EH (cell line): ENCODE results near the gene DDX4.
"Not testable (repeated sequence)": the region's sequence is repeated elsewhere in the genome, so short reads cannot be mapped to it uniquely, and the experiment has no call there.

Experiments
- DNase-seq: peaks from one replicate; pipeline ENCODE4 v3.0.0-alpha.2; 2015; ENCODE audit warnings: low read depth

The DDX4 gene

DNA sequence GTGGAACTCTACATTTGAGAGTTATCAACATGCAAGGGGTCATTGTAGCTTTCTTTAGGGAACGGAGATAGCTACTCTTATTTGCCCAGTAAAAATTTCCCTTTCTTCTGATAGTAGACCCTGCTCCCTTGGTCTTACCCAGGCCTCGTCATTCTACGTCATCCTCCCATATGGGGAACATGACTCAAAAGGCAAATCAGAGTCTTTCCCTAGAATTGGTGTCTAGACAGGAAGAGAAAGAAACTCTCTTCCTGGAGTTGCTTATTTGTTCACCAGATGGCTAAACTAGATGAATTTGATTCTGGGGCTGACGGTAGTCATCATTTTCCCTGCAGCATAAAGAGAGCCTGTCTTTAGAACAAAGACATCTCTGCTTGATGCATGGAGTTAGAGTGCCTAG, 13.6 kb upstream of the DDX4 start:
- no peak for DNase-seq

DNA sequence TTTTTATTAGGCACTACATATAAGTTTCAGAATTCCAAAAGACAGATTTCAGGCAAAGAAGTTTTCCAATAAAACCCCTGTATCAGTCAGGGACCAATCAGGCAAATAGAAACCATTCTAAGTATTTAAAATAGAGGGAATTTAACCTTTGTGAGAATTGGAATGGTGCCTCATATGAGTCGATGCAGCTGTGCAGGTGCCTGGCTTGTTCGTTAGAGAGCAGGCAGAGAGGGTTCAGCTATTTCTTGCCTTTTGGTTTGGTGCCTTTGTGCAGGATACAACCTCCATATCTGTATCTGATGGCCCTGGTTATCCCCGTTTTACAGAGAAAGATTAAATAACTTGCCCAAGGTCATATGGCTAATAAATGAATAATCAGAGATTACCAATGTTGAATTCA, 6.0 kb upstream of the DDX4 start:
- DNase-seq = no peak

DNA sequence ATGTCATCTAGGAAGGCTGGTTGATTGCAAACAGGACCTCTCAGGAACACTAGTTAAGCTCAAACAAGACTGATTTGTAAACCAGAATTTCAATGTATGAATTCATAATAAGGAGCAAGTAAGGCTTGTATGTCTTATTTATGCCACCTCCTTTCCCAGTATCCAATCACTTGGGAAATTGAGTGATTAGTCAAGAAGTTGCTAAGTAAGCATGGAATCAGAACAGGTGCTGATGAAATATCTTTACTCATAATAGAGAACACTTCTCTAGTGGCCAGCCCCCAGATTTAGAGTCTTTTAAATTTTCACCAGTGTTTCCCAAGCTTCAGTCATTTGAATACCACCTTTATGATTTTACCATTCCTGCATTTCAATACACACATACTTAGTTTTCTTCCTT, 5.3 kb upstream of the DDX4 start:
- DNase-seq = no peak

DNA sequence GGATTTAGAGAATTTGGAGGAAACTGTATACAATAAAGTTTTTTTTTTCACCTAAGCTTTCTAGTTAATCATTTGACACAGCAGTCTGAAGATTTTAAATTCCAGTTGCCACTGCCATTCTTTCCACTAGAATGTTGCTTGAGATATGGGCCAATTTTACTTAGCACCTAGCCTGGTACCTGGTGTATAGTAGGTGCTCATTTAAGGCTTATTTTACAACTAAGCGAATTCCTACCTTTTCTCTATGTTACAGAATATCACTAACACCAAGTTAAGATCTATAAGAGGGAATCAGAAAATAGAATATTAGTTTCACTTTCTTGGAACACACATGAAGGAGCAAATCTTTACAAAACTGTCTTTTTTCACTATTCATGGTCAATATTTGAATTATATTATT, 3.2 kb upstream of the DDX4 start:
- DNase-seq = no peak

DNA sequence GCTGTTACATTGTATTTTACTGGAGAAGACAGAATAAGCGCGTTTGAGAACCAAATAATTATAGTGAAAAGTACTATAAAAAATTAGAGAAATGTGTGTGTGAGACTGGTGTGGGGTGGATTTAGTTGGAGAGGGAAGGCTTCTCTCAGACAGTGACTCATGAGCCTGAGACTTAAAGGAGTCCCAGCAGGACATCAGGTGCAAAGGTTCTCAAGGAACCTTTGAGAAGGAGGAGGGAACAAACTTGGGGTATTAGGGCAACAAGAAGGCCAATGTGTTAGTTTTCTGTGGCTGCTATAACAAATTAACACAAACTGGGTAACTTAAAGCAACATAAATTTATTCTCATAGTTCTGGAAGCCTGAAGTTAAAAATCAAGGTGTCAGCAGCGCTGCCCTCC, 4.9 kb downstream of the DDX4 start:
- DNase-seq = no peak

DNA sequence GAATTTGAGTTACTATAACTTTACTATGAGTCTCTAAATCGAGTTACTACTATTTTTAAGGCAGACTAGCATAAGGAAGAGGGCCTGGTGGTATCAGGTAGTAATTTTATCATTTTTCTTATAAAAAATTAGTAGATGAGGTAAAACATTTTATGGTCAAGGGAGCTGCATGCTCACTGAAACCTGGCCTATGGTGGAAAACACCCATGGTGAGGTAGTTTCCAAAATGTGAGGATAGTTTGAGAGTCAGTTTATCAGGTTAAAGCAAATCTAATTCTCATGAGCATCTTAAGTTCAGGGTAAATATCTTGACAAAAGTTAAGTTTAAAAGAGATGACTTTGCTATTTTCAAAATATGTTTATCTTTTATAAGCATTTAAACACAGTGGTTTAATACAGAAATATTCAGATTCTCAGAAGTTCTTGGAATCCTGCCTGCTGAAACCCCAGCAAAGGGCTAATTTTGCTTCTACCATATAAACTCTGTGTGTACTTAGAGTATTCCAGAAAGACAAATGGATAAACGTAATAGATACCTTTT, 10.0 kb downstream of the DDX4 start:
- DNase-seq = no peak

DNA sequence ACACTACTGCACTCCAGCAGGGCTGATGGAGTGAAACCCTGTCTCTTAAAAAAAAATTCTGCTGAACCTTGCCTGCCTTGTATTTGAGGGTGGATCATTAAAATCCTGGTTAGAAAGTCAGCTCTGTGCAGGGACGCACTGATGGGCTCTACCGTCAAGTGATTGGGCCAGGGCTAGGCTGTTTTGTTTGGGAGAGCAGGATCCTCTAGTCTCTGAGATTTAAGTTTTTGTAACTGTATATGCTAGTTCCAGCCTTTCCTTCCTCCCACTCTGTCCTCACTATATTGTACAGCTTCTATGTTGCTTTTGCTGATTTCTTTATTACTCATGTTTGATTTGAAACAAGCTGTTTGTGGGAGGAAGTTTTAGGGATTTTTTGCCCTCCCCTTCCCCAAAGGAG, 11.5 kb downstream of the DDX4 start:
- no peak for DNase-seq

DNA sequence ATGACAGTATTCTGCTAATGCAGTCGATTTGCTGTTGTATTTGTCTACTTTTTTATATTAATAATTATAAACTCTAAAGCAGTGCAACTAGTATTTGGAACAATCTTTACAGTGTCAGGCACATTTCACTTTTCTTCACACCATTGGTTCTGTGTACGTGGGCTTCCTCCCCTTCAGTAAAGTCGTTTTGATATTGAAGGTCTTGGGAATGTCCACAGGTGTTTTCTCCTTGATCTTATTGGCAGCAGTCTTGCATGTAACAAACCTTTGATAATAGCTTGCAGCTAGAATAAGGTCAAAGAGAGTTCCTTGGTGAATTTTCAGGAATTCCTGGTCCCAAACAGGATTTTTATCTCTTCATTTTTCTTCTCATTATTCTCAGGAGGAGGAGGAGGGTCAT, 12.2 kb downstream of the DDX4 start:
- no peak for DNase-seq

DNA sequence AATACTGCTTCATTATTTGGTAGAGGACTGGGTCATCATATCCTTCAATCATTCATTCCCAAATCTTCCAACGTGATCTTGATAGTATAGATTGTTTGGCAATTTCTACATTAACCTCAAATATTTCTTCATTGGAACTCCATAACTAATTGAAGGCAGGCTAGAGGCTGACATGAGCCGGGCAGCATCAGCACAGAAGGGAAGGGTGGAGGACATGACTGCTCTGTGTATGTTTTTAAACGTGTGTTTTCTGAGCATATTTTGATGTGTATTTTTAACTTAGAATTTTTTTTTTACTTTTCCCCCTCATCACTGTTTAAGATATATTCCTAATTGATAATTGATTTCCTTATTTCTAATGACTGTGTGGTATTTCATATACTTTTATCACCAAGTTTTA, 12.6 kb downstream of the DDX4 start:
- no peak for DNase-seq

DNA sequence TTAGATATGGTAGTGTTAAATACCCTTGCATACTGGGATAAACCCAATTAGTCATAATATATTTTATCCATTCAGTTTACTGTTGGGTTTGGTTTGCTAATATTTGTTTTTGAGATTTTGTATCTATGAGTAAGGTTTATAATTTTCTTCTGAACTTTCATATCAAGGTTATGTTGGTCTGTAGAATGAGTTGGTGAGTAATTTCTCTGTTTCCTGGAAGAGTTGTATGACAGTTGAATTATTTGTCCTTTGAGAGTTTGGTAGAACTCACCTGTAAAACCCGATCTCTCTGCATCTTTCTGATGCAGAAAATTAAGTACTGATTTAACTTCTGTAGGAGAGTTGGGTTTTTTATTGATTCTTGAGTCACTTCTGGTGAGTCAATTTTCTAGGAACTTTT, 20.4 kb downstream of the DDX4 start:
- DNase-seq = no peak

DNA sequence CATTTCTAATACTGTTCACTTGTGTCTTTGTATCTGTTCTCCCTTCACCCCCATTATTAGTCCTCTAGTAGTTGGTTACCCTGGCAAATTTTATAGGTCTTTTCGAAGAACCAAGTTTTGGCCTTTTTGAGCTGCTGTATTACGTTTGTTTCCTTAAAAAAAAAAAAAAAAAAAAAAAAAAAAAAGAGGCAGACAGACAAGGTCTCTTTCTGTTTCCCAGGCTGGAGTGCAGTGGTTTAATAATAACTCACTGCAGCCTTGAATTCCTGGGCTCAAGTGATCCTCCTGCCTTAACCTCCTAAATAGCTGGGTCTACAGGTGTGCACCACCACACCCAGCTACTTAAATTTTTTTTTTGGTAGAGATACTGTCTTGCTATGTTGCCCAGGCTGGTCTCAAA, 20.9 kb downstream of the DDX4 start:
- DNase-seq = no peak

DNA sequence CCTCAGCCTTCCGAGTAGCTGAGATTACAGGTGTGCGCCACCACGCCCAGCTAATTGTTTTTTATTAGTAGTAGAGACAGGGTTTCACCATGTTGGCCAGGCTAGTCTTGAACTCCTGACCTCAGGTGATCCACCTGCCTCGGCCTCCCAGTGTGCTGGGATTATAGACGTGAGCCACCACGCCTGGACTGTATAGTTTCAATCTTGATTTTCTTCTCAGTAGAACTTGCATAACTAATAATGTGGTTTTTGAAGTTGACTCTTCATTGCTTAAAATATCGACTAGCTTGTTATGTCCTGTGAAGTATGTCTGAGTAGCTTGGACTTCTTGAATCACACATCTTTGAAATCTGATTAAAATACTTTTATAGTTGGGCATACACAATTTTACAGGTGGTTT, 23.9 kb downstream of the DDX4 start:
- DNase-seq = not testable (repeated sequence)

DNA sequence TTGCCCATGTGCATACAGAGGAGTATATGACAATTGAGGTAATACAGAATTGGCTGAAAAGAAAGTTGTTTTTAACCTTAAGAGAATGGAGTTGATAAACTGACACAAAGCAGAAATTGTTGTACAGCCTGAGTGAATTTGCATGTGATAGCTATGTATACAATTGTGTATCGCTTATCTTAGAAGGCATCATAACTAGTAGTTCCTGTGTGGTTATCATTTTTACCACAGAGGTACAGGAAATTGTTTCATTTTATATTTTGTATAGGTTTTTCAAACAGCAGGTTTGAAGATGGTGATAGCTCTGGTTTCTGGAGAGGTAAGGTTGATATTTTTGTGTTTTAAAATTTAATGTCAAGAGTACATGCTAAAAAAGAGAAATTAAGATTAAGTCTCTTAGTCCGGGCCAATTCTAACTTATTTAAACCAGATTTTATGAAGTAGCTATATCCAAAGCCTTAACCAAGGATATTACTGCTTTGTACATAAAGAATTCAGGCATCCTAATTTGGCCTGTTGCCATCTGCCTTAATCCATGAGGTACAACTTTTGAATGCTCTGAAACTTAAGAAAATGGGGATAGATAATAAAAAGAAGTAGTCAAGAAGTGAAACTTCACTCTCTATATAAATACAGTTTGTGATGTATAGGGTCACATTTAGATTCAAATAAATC, 26.0 kb downstream of the DDX4 start:
- DNase-seq = no peak

DNA sequence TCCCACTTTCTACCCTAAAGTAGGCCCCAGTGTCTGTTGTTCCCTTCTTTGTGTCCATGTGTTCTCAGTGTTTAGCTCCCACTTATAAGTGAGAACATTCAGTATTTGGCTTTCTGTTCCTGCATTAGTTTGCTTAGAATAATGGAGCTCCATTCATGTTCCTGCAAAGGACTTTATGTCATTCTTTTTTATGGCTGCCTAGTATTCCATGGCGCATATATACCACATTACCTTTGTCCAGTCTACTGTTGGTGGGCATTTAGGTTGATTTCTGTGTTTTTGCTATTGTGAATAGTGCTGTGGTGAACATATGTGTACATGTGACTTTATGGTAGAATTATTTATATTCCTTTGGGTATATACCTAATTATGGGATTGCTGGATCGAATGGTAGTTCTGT, 30.4 kb downstream of the DDX4 start:
- DNase-seq = no peak

DNA sequence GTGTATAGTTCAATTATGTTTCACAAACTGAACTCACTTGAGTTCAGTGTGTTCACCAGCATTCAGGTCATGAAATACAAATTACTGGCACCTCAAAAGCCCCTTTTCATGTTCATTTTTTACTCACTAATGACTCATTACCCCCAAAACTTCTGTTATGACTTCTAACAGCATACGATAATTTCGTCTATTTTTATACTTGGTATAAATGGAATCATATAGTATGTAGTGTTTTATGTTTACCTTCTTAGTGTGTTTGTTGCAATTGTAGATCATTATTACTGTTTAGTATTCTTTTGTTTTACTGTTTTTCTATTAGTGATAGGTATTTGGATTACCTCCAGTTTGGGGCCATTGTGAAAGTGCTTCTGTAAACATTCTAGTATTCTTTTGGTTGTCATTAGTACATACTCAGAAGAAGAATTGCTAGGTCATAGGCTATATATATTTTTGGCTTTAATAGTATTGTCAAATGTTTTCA, 33.4 kb downstream of the DDX4 start:
- DNase-seq = no peak

DNA sequence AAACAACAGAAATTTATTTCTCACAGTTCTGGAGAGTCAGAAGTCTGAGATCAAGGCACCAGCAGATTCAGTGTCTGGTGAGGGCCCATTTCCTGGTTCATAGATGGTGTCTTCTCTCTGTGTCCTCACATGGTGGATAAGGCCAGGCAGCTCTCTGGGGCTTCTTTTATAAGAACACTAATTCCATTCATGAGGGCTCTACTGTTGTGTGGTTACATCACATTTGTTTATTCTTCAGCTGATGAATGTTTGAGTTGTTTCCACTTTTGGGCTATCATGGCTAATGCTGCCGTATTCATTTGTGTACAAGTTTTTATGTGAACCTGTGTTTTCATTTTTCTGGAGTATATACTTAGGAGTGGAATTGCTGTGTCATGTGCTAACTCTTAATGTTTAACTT, 35.2 kb downstream of the DDX4 start:
- DNase-seq = no peak

DNA sequence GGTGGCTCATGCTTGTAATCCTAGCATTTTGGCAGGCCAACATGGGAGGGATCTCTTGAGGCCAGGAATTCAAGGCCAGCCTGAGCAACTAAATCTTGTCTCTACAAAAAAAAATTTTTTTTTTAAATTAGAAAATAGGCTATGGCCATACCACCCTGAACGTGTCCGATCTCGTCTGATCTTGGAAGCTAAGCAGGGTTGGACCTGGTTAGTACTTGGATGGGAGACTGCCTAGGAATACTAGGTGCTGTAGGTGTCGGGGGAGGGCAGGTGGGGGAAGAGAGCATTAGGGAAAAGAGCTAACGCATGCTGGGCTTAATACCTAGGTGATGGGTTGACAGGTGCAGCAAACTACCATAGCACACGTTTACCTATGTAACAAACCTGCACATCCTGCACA, 39.5 kb downstream of the DDX4 start:
- no peak for DNase-seq

DNA sequence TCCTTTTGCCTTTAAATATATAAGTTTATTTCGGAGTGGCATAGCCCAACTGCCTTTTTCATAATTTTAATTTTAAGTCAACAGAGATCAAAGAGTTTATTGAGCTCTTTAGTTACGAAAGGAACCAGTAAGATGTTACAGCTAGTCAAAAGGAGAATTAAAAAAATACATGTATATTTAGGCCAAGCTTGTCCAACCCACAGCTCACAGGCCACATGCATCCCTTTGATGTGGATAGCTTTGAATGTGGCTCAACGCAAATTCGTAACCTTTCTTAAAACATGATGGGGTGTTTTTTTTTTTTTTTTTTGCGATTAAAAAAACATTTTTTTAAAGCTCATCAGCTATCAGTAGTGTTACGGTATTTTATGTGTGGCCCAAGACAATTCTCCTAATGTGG, 63.1 kb downstream of the DDX4 start:
- DNase-seq = no peak

DNA sequence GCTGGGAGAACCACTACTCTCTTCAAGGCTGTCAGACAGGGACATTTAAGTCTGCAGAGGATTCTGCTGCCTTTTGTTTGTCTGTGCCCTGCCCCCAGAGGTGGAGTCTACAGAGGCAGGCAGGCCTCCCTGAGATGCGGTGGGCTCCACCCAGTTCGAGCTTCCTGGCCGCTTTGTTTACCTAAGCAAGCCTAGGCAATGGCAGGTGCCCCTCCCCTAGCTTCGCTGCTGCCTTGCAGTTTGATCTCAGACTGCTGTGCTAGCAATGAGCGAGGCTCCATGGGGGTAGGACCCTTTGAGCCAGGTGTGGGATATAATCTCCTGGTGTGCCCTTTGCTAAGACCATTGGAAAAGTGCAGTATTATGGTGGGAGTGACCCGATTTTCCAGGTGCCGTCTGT, 71.0 kb downstream of the DDX4 start:
- DNase-seq = not testable (repeated sequence)

DNA sequence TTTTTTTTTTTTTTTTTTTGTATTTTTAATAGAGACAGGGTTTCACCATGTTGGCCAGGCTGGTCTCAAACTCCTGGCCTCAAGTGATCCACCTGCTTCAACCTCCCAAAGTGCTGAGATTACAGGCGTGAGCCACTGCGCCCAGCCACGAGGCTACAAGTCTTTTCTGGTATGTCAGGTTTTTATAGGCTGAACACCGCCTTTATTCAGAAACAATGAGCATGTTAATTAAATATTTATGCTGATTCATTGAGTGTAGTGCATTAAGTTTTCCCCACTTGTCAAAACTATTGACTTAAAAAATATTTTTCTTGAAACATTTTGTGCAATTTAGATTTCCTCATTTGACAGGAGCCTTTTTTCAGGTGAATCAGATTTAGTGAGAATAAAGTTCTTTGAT, 78.1 kb downstream of the DDX4 start:
- DNase-seq = not testable (repeated sequence)

DNA sequence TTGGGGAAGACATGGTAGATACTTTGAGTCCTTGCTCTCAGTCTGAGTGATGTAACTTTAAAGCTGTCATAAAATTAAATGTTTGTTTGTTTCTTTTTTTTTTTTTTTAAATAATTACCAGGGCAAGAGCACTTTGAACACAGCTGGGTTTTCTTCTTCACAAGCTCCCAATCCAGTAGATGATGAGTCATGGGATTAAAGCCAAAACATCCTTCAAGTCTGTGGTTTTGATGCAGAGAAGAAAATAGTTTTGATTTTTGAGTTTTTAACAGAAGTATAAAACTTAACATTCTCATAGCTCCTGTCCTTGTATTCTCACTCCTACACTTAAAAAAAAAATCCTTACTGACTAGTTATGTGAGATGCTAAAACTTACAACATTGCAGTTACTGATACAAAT, 78.5 kb downstream of the DDX4 start:
- DNase-seq = peak; percentile 84

DNA sequence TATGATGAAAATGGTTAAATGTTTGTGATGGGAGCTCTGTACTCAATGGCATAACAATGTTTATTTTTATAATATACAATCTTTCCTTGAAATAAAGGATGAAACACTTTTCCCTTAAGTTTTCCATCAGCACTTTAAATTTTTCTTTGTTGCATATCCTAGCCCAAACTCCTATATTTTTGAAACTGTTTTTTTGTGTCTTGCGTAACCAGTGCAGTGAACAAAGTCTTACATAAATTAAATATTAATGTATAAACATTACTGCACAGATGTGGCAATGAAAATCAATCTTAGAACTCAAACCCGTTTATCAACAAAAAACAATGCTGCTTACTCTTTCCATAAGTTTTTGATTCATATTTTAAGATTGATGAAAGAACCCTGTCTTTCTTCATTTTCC, 79.2 kb downstream of the DDX4 start:
- DNase-seq = no peak

DNA sequence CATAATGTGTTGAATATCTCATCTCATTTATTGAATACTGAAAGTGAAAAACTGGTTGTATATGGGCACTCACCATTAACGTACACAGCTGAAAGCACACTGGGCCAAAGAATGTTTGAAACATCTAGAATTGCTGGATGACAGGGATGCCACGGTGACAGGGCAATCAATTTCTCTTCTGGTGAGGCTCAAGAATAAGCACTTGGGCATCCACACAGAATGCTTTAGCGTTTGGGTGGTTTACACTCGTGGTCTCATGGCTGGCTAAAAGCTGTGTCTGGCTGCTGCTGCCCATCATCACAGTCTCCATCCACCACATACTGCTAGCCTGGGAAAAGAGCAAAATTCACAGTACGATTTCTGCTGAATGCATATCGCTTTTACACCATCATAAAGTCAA, 82.6 kb downstream of the DDX4 start:
- DNase-seq = no peak

DNA sequence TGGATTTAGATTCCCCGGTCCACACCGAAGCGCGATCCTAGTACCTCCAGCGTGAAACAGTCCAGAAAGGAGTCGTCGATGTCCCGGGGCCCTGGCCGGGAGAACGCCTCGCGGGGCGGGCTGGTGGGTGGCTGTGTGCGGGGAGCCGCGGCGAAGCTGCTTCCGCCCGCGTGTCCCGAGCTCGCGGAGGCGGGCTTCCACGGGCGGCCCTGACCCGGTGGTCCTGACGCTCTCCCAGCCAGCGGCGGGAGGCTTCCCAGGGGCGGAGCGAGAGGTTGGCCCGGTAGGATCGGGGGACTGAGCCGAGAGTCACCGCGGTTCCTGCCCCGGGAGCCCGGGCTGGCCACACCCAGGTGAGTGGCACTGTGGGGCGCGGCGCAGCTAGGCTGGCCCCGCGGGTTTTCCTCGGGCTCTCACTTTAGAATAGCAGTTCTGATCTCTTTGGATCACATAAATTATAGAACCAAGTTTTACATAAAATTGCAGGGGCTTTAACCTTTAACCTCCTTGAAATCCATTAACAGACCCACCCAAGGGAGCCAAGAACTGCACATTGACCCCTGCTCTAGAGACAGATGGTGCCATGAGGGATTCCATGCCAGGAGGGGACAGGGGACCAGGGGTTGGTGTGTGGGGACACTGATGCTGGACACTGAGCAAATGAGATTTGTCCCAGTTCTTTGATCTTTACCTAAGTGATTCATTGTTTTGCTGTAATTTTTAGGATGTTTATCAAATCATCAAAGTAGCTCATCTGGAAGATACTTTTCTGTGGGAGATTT, 84.1 kb downstream of the DDX4 start:
- peak; percentile 3 for DNase-seq
